ENCODE results near the gene RAP2C.

Gene RAP2C

GRCh38 chrX:132258509-132258908 is 39.3 kb upstream of the RAP2C start:
- Histone ChIP-seq H3K4me2 (ENCODE audit: low read length) (no peak overlapping the region), H3K4me3 (ENCODE audit: low read length) (no peak overlapping the region), H3K27ac (ENCODE audit: low read depth, low read length) (no peak overlapping the region), H3K79me2 (ENCODE audit: control insufficient read depth, low read length) (no peaks in the 10 kb centered on the region), H3K9me2 (replicated peaks; ENCODE audit: control insufficient read depth, low read length) (no peaks in the 10 kb centered on the region), H3K27me3 (ENCODE audit: control insufficient read depth, low read length) (no peaks in the 10 kb centered on the region), H3K36me3 (ENCODE audit: control insufficient read depth, low read length) (no peaks in the 10 kb centered on the region), H3K9me3 (ENCODE audit: control insufficient read depth, insufficient read depth, low read length) (no peaks in the 10 kb centered on the region), H3K4me1 (ENCODE audit: control insufficient read depth, low read length) (no peaks in the 10 kb centered on the region), H3F3A (ENCODE audit: control insufficient read depth, insufficient read depth) (no peaks in the 10 kb centered on the region), H4K20me1 (ENCODE audit: control insufficient read depth, insufficient read depth, low read depth, low read length) (no peaks in the 10 kb centered on the region)
- TF ChIP-seq, protein P1, sequence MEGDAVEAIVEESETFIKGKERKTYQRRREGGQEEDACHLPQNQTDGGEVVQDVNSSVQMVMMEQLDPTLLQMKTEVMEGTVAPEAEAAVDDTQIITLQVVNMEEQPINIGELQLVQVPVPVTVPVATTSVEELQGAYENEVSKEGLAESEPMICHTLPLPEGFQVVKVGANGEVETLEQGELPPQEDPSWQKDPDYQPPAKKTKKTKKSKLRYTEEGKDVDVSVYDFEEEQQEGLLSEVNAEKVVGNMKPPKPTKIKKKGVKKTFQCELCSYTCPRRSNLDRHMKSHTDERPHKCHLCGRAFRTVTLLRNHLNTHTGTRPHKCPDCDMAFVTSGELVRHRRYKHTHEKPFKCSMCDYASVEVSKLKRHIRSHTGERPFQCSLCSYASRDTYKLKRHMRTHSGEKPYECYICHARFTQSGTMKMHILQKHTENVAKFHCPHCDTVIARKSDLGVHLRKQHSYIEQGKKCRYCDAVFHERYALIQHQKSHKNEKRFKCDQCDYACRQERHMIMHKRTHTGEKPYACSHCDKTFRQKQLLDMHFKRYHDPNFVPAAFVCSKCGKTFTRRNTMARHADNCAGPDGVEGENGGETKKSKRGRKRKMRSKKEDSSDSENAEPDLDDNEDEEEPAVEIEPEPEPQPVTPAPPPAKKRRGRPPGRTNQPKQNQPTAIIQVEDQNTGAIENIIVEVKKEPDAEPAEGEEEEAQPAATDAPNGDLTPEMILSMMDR (IDR thresholded peaks at IDR 0.05; ENCODE audit: low read depth, low read length, poor library complexity, severe bottlenecking) = no peak
- TF ChIP-seq EZH2phosphoT487 (IDR thresholded peaks at IDR 0.05; ENCODE audit: borderline replicate concordance, low read length) = no peak

DNA sequence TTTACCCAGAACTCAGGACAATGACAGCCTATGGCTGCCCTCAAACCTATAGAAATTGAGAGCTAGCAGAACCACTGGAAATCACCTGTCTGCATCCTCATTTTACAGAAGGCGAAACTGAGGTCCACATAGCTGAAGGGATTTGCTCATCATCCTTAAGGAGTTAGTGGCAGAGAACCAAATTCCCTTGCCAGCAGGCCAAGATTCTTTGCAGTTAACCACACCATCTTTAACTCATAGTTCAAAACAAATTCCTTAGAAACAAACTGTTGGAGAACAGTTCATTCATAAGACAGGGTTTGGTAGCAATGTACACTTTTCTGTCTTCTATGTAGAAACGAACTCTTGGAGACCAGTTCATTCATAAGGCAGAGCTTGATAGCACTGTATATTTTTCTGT is 37.9 kb upstream of the RAP2C start:
- Histone ChIP-seq H3K36me3 (ENCODE audit: control insufficient read depth, low read length) (no peaks in the 10 kb centered on the region), H3F3A (ENCODE audit: control insufficient read depth, insufficient read depth) (no peaks in the 10 kb centered on the region), H3K9me2 (replicated peaks; ENCODE audit: control insufficient read depth, low read length) (no peaks in the 10 kb centered on the region), H3K27ac (ENCODE audit: low read depth, low read length) (no peak overlapping the region), H4K20me1 (ENCODE audit: control insufficient read depth, insufficient read depth, low read depth, low read length) (no peaks in the 10 kb centered on the region), H3K79me2 (ENCODE audit: control insufficient read depth, low read length) (no peaks in the 10 kb centered on the region), H3K27me3 (ENCODE audit: control insufficient read depth, low read length) (no peaks in the 10 kb centered on the region), H3K4me2 (ENCODE audit: low read length) (no peak overlapping the region), H3K4me3 (ENCODE audit: low read length) (no peak overlapping the region), H3K9me3 (ENCODE audit: control insufficient read depth, insufficient read depth, low read length) (no peaks in the 10 kb centered on the region), H3K4me1 (ENCODE audit: control insufficient read depth, low read length) (no peaks in the 10 kb centered on the region)
- TF ChIP-seq EZH2phosphoT487 (IDR thresholded peaks at IDR 0.05; ENCODE audit: borderline replicate concordance, low read length) = no peak
- TF ChIP-seq, protein P1 (IDR thresholded peaks at IDR 0.05; ENCODE audit: low read depth, low read length, poor library complexity, severe bottlenecking) = no peak

- no peaks in the 10 kb centered on the region for H3K79me2 ChIP-seq (ENCODE audit: control insufficient read depth, low read length)
- H3K4me3 ChIP-seq (ENCODE audit: low read length) = no peak overlapping the region
- no peak overlapping the region for H3K4me2 ChIP-seq (ENCODE audit: low read length)
- H3K27me3 ChIP-seq (ENCODE audit: control insufficient read depth, low read length) = no peaks in the 10 kb centered on the region
- TF ChIP-seq, protein P1 (IDR thresholded peaks at IDR 0.05; ENCODE audit: low read depth, low read length, poor library complexity, severe bottlenecking) = no peak
- TF ChIP-seq EZH2phosphoT487 (IDR thresholded peaks at IDR 0.05; ENCODE audit: borderline replicate concordance, low read length) = no peak
- H3K36me3 ChIP-seq (ENCODE audit: control insufficient read depth, low read length) = no peaks in the 10 kb centered on the region
- no peaks in the 10 kb centered on the region for H3K9me2 ChIP-seq (replicated peaks; ENCODE audit: control insufficient read depth, low read length)
- H3K4me1 ChIP-seq (ENCODE audit: control insufficient read depth, low read length) = peaks cover 8% of the 10 kb centered on the region
- no peaks in the 10 kb centered on the region for H4K20me1 ChIP-seq (ENCODE audit: control insufficient read depth, insufficient read depth, low read depth, low read length)
- no peaks in the 10 kb centered on the region for H3K9me3 ChIP-seq (ENCODE audit: control insufficient read depth, insufficient read depth, low read length)
- no peak overlapping the region for H3K27ac ChIP-seq (ENCODE audit: low read depth, low read length)
- no peaks in the 10 kb centered on the region for H3F3A ChIP-seq (ENCODE audit: control insufficient read depth, insufficient read depth)
Measured at GRCh38 chrX:132236121-132236520, 16.9 kb upstream of the RAP2C start.

GRCh38 chrX:132235488-132235887 is 16.2 kb upstream of the RAP2C start:
- Histone ChIP-seq H4K20me1 (ENCODE audit: control insufficient read depth, insufficient read depth, low read depth, low read length) (no peaks in the 10 kb centered on the region), H3K4me2 (ENCODE audit: low read length) (no peak overlapping the region), H3K4me3 (ENCODE audit: low read length) (no peak overlapping the region), H3K27me3 (ENCODE audit: control insufficient read depth, low read length) (no peaks in the 10 kb centered on the region), H3K9me3 (ENCODE audit: control insufficient read depth, insufficient read depth, low read length) (no peaks in the 10 kb centered on the region), H3K4me1 (ENCODE audit: control insufficient read depth, low read length) (peaks cover 8% of the 10 kb centered on the region), H3K79me2 (ENCODE audit: control insufficient read depth, low read length) (no peaks in the 10 kb centered on the region), H3F3A (ENCODE audit: control insufficient read depth, insufficient read depth) (no peaks in the 10 kb centered on the region), H3K36me3 (ENCODE audit: control insufficient read depth, low read length) (no peaks in the 10 kb centered on the region), H3K9me2 (replicated peaks; ENCODE audit: control insufficient read depth, low read length) (no peaks in the 10 kb centered on the region), H3K27ac (ENCODE audit: low read depth, low read length) (no peak overlapping the region)
- TF ChIP-seq, protein P1 (IDR thresholded peaks at IDR 0.05; ENCODE audit: low read depth, low read length, poor library complexity, severe bottlenecking) = no peak
- no peak for TF ChIP-seq EZH2phosphoT487 (IDR thresholded peaks at IDR 0.05; ENCODE audit: borderline replicate concordance, low read length)

Measured in DOHH2 (cell line).